Kidney (tissue), 14 donors: ENCODE data around the gene PHOSPHO1. TPM values are rescaled to one million over a fixed set of nuclear protein-coding genes. Genes with fewer than 3 reads are reported as not detected.

ENCODE experiments used
- DNase-seq, 5 donors: peaks; one replicate each; pipeline ENCODE4 v3.0.0-alpha.2; 2013 to 2020
- FAIRE-seq: peaks from 2 replicates; lab custom pipeline; 2012; peaks lifted over from hg19 to GRCh38; lab: Jason Lieb, UNC
- H3K27ac ChIP-seq, 2 donors: one replicate each; pipeline ENCODE4 v1.7.0; 2013; ENCODE audit warnings: low read depth in 2 of 2, low read length in 2 of 2, inconsistent platforms in 1 of 2
- H3K27me3 ChIP-seq: one replicate; pipeline ENCODE4 v1.7.1; 2013; ENCODE audit warnings: low read length, inconsistent platforms; ENCODE audit not compliant: control insufficient read depth, insufficient read depth
- H3K36me3 ChIP-seq, 3 donors: one replicate each; pipeline versions ENCODE4 v1.7.0 to v1.7.1; 2013; ENCODE audit warnings: low read length in 3 of 3, control low read depth in 1 of 3, inconsistent platforms in 1 of 3; ENCODE audit not compliant: insufficient read depth in 3 of 3, control insufficient read depth in 2 of 3
- H3K4me1 ChIP-seq, 3 donors: one replicate each; pipeline versions ENCODE4 v1.7.0 to v1.7.1; 2013; ENCODE audit warnings: low read length in 3 of 3, inconsistent platforms in 1 of 3, low read depth in 1 of 3; ENCODE audit not compliant: control insufficient read depth in 2 of 3, insufficient read depth in 2 of 3
- H3K4me3 ChIP-seq, 3 donors: one replicate each; pipeline versions ENCODE4 v1.7.0 to v1.8.1; 2013; ENCODE audit warnings: low read length in 3 of 3, control low read depth in 1 of 3, inconsistent platforms in 1 of 3
- H3K9ac ChIP-seq, 3 donors: one replicate each; pipeline versions ENCODE4 v1.7.0 to v1.7.1; 2013; ENCODE audit warnings: low read length in 3 of 3, control low read depth in 1 of 3, inconsistent platforms in 1 of 3
- H3K9me3 ChIP-seq, 3 donors: one replicate each; pipeline versions ENCODE4 v1.7.0 to v1.7.1; 2013; ENCODE audit warnings: low read length in 3 of 3, control low read depth in 1 of 3, inconsistent platforms in 1 of 3; ENCODE audit not compliant: control insufficient read depth in 2 of 3, insufficient read depth in 1 of 3
- intact Hi-C: fragments of 100-400 bp; cut with DNase I; formaldehyde crosslinking; loops from one replicate; pipeline ENCODE4 v1.11.1; 2022
- polyA plus RNA-seq: library from polyadenylated mRNA; stranded (reverse); fragments of 350-450 nt; fragmentation: Illumina TruSeq; extraction: RNeasy Lipid Tissue Mini Kit (QIAGEN cat#74804); gene quantifications from one replicate; pipeline ENCODE4 v1.2.3, GENCODE V29; 2014; ENCODE audit warnings: low read depth, low replicate concordance; ENCODE audit not compliant: insufficient read depth
- total RNA-seq: library from RNA; stranded (reverse); fragmentation: NEBNext Ultra II Directional; extraction: Animal tissue kit (Norgen Biotek cat#: 25700); gene quantifications from one replicate; pipeline ENCODE4 v1.2.1, GENCODE V29; 2021
- TF ChIP-seq, protein P1 (sequence below): IDR thresholded peaks from 3 replicates; pipeline ENCODE4 v1.5.1; 2012; ENCODE audit warnings: mild to moderate bottlenecking, moderate library complexity, borderline replicate concordance; ENCODE audit not compliant: insufficient read depth; ENCODE audit errors: extremely low read depth
- donor health status: control.
- donor health status: control.
- donor health status: control.
- donor health status: control.
- donor health status: control.
- donor health status: DM: yes; HTN: yes; CAD: no.
- donor health status: Normal renal cell carcinoma (clear cell type).

PHOSPHO1 gene
- total and polyA plus RNA-seq, 2 donors from 2014 or later = 0.22 to 1.5 TPM

DNA sequence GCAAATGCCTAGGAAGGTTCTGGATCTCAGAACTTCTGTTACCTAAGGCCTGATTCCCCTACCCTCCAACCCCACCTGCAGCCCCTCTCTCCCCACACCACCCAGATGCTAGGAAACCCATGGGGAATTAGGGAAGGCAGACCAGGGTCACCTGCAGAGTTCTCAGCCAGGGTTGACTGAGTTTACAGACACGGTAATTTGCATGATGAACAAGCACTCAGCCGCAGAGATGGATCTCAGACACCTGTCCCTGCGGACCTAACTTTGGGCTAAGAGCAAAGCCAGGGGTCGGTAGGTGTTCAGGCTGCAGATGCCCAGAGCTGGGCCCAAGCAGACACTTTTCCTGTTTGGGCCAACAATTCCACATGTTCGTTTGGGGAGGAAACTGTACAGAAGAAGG is 17.2 kb downstream of the PHOSPHO1 start:
- no peak for DNase-seq
- Histone ChIP-seq H3K9me3 (no peaks in the 10 kb centered on the region), H3K36me3 (no peaks in the 10 kb centered on the region), H3K4me1 (peaks cover 4 to 20% (median 8%) of the 10 kb centered on the region in 3 donors), H3K9ac (no peak overlapping the region), H3K27me3 (no peaks in the 10 kb centered on the region), H3K4me3 (peak overlapping the region in 1 of 3 donors; percentile 3), H3K27ac (no peak overlapping the region)
- intact Hi-C loops = no loop called here
- TF ChIP-seq, protein P1, sequence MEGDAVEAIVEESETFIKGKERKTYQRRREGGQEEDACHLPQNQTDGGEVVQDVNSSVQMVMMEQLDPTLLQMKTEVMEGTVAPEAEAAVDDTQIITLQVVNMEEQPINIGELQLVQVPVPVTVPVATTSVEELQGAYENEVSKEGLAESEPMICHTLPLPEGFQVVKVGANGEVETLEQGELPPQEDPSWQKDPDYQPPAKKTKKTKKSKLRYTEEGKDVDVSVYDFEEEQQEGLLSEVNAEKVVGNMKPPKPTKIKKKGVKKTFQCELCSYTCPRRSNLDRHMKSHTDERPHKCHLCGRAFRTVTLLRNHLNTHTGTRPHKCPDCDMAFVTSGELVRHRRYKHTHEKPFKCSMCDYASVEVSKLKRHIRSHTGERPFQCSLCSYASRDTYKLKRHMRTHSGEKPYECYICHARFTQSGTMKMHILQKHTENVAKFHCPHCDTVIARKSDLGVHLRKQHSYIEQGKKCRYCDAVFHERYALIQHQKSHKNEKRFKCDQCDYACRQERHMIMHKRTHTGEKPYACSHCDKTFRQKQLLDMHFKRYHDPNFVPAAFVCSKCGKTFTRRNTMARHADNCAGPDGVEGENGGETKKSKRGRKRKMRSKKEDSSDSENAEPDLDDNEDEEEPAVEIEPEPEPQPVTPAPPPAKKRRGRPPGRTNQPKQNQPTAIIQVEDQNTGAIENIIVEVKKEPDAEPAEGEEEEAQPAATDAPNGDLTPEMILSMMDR = no peak
- no peak for FAIRE-seq

DNA sequence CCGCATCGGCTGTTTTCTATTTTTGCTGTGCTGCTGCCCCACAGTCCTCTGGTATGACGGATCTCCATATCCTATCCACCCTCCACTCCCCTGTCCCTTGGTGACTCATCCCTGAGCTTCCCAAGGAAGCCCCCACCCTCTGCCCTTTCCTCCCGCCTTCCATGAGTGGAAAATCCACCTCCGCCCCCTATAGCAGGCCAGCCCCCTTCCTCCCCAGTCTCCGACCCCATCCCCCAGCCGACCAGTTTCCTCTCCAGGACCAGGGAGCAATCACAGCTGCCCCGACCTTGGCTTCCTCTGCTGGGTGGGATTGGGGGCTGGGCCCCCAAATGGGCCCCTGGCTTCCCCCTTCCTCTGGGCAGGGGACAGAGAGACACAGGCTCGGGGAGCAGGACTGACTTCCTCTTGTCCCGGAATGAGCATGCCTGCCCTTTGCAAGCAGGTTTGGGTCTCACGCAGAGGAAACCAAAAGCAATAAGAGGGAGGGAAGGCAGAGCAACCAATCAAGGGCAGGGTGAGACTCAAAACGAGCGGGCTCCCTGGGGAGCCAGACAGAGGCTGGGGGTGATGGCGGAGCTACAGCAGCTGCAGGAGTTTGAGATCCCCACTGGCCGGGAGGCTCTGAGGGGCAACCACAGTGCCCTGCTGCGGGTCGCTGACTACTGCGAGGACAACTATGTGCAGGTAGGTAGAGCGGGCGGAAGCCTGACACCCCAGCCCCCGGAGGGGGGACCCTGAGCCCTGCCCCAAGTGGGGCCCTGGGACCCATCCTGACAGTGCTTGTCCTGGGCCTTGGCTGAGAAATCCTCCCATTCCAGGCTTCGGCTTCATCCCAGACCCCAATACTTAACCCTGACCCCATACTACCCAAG is 20.2 kb downstream of the PHOSPHO1 start, which contains the start of the genes ABI3 and GNGT2:
TSS of gene ABI3 (plus strand) at position 550 of the 872 bp plus-strand sequence. CDS start at position 568, 18 bp downstream.
TSS of gene GNGT2 (minus strand) at position 417 of the 872 bp plus-strand sequence. CDS start 3,152 bp downstream, outside the sequence.
- FAIRE-seq (no peak), DNase-seq (peak in 3 of 5 donors; percentile 29 to 83 (median 70))
- intact Hi-C loops = no loop called here
- H3K36me3 ChIP-seq = no peaks in the 10 kb centered on the region
- H3K4me1 ChIP-seq = peaks cover 4 to 15% (median 8%) of the 10 kb centered on the region in 3 donors
- H3K9ac ChIP-seq = peak within 1 kb of the TSS in 2 of 3 donors; percentile 19 to 75
- TF ChIP-seq, protein P1 = no peak
- H3K27me3 ChIP-seq = no peaks in the 10 kb centered on the region
- H3K9me3 ChIP-seq = no peaks in the 10 kb centered on the region
- peak within 1 kb of the TSS; percentile 28 to 61 (median 60) for H3K4me3 ChIP-seq
- peak within 1 kb of the TSS; percentile 61 to 84 for H3K27ac ChIP-seq

DNA sequence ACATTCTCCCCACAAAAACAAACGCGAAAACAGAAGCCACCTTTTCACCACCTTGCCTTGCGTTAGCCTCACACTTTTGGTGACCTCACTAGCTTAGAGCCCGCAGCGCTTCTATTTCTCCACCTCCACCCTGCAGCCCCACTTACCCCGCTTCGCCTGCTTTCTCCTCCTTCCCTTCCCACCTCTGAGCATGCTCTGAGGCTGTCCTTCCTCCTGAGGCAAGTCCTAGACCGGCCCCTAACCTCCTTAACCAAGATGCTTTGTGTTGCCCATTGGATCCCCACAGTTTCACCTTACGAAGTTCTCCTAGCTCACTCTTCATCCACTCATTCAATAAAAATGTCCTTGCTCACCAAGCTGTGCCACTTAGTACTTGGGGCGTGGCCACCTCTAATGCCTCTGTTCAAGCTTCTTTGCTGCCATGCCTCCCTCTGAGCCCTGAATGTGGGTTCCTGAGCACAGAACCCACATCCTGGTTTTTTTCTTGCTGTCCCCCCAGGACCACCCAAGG is 21.5 kb downstream of the PHOSPHO1 start:
- intact Hi-C loops = no loop called here
- no peak for FAIRE-seq
- TF ChIP-seq, protein P1 = no peak
- H3K4me3 ChIP-seq = peak overlapping the region in 1 of 3 donors; percentile 61
- H3K9ac ChIP-seq = peak overlapping the region in 1 of 3 donors; percentile 75
- H3K9me3 ChIP-seq = no peaks in the 10 kb centered on the region
- peaks cover 4 to 10% (median 8%) of the 10 kb centered on the region in 3 donors for H3K4me1 ChIP-seq
- no peak for DNase-seq
- H3K27me3 ChIP-seq = no peaks in the 10 kb centered on the region
- no peak overlapping the region for H3K27ac ChIP-seq
- H3K36me3 ChIP-seq = no peaks in the 10 kb centered on the region
